Measurements from ENCODE around the gene ACER2.
"Not testable (repeated sequence)": the region's sequence is repeated elsewhere in the genome, so short reads cannot be mapped to it uniquely, and the experiment has no call there.

Gene ACER2

DNA sequence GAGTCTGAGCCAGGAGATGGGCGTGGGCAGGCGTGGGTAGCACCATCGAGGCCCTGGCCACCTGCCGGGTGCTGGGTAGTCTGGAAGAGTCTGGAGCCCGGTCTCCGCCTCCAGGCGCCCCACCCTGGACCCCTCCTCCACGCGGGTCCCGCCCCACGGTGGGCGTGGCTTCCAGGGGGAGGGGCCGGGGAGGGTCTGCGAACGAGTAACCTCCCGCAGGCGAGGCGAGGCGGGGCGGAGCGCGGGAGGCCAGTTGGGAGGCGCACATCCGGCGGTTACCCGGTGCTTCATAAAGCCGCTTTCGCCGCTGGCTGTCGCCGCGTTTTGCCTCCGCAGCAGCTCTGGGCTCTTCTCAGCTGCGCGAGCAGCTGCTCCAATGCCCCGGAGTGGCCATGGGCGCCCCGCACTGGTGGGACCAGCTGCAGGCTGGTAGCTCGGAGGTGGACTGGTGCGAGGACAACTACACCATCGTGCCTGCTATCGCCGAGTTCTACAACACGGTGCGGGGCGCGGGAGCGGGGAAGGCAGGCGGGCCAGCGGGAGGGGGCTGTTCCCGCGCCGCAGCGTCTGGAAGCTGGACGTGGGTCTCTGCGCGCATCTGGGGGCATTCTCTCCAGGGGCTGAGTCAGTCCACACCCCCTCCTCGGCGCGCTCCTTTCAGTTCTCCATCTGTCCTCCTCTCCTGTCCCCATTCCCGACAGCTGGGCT is at the start of gene ACER2:
Gene ACER2, plus strand, starts transcription at position 317 of the 708 bp plus-strand sequence. Its CDS starts 76 bp downstream, at position 393.
- DNase-seq = peak; percentile 91 to 97

GRCh38 chr9:19369107-19369506 is 39.7 kb upstream of the ACER2 start:
- DNase-seq = no peak

GRCh38 chr9:19371942-19372341 is 36.9 kb upstream of the ACER2 start:
- DNase-seq = no peak

- no peak for DNase-seq
Measured at GRCh38 chr9:19372567-19372966, 36.2 kb upstream of the ACER2 start.

DNA sequence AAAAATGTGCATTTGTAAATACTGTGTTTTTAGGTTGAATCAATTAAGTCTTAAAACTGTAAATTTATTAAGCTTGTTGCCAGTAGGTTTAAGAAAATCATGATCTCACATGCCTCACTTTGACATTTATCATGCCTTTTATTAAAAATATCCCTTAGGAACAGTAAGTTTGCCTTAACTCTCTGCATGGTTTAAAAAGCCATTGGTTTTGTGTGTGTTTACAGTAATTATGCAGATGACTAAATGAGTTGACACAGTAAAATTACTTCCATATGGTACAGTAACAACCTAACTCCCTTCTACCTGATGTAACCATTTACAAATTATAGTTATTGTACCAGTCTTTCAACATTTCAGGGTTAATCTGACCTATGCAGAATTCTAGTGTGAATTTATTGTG is 35.3 kb upstream of the ACER2 start:
- DNase-seq = no peak

- no peak for DNase-seq
Measured at GRCh38 chr9:19375538-19375937, 33.3 kb upstream of the ACER2 start.

DNA sequence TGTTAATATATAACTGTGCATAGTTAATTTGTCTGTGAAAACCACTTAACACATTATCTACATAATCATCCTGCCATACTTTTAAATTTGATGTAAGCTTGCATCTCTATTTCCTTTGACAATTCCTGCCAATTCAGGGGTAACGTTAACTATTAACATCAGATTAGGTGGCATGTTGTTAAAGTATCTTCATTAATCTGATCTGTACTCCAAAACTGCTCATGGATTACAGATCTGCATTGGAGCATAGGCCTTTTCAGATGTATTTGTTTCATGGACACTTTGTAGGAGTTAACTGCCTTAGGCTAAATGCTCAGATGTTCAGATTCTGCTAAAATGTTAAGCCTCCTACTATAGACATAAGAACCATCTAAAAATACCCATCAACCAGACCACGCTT is 31.9 kb upstream of the ACER2 start:
- DNase-seq = no peak

GRCh38 chr9:19378164-19378563 is 30.6 kb upstream of the ACER2 start:
- no peak for DNase-seq

DNA sequence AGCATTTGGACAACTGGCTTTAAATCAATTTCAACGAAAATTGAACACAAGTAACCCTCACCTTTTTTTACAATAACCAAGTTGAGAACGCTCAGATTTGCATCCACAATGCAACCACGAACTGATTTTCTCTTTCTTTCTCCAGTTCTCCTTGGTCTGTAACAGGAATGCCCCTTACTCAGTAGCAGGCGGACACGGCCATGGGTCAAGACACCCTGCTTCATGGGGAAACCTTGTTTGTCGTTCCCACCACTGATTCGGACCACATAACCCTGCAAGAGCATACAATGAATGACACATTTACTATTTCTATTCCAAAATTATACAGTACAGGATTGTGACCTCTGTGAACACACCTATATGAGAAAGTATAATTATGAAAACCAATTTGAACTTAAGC is 30.2 kb upstream of the ACER2 start:
- no peak for DNase-seq

DNA sequence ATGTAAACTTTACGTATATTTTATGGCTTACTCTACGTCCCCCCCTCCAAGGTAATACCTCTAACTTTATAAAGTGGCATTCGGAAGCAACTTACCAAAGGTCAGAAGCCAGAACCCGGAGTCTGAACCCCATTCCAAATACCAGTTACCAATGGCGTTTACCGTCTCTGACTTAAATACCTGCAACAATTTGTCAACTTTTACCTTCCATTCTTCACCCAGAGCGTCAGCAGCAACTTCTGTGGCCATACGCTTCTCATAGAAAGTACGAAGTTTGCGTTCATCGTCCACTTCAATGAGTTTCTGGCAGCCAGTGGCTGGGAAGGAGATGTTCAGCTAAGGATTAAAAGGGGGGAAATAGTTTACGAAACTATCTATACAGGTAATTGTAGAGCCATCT is 29.5 kb upstream of the ACER2 start:
- DNase-seq = peak in 1 of 2 donors; percentile 7

GRCh38 chr9:19379697-19380046 is 29.1 kb upstream of the ACER2 start:
- no peak for DNase-seq

- no peak for DNase-seq
Measured at GRCh38 chr9:19380826-19381075, 28.1 kb upstream of the ACER2 start.

DNA sequence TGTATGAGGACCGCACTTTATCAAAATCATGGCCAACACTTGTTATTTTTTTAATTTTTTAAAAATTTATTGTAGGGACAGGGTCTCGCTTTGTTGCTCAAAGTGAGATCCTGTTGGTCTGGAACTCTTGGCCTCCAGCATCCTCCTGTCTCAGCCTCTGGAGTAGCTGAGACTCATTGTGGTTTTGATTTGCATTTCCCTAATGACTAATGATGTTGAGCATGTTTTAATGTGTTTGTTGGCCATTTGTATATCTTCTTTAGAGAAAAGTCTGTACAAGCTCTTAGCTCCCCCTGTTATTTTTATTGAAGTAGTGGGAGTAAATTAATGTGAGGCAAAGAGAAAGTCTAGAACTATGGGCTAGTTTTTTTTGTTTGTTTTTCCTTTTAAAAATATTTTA is 27.2 kb upstream of the ACER2 start:
- no peak for DNase-seq

DNA sequence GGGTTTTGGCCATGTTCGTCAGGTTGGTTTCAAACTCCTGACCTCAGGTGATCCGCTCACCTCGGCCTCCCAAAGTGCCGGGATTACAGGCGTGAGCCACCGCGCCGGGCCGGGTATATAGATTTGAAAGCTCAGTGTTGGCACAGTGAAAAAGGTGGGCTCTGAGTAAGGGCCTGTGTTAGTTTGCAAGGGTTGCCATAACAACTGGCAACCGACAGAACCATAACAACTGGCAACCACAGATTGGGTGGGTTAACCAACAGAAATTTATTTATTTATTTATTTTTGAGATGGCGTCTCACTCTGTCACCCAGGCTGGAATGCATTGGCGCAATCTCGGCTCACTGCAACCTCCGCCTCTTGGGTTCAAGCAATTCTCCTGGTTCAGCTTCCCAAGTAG is 23.6 kb upstream of the ACER2 start:
- DNase-seq = not testable (repeated sequence)

- DNase-seq = no peak
Measured at GRCh38 chr9:19385786-19386501, 22.9 kb upstream of the ACER2 start.

- DNase-seq = no peak
Measured at GRCh38 chr9:19386502-19387044, 22.2 kb upstream of the ACER2 start.

DNA sequence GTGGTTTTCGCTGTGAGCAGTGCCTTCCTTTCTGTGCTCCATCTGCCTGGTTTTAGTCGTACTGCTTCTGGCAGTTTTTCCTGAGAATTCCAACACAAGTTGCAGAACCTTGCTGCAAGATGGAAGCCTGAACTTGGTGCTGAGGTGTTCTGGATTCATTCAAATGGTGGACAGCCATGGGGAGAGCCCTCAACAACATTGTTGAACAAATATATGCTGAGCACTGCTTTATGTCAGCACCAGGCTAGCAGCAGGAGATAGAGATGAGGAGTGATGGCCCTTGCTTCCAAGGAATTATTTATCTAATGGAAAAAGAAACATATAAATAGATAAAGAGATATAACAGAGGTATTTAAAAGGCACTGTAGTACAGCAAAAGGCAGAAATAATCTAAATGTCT is 21.5 kb upstream of the ACER2 start:
- DNase-seq = no peak

GRCh38 chr9:19389539-19389938 is 19.3 kb upstream of the ACER2 start:
- DNase-seq = not testable (repeated sequence)

- no peak for DNase-seq
Measured at GRCh38 chr9:19397845-19398244, 11.0 kb upstream of the ACER2 start.

DNA sequence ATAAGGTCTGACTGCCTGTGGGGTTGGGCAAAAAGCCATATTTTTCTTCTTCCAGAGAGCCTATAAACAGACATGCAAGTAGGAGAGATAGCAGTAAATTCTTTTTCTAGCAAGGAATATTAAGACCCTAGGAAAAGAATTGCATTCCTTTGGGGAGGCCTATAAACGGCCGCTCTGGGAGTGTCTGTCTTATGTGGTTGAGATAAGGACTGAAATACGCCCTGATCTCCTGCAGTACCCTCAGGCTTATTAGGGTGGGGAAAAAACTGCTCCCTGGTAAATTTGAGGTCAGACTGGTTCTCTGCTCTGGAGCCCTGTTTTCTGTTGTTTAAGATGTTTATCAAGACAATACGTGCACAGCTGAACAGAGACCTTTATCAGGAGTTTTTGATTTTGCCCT is 5.6 kb upstream of the ACER2 start:
- DNase-seq = not testable (repeated sequence)

- no peak for DNase-seq
Measured at GRCh38 chr9:19404283-19405075, 4.3 kb upstream of the ACER2 start.

DNA sequence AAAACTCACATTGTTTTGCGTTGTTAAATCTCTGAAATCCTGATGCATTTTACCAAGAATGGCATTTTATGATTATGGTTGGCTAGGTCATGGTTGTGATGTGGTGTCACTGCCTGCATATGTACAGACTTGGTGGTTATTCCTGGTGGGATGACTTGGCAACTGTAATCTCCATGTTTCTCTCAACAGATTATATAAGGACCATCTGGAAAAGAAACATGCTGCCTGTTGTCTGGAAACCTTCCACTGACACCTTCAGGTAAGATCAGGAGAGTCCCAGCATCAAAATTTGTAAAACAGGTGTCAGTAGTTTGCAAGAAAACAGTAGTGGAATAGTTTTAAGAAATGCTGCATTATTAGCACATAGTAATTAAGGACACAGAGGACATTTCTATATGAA is 3.0 kb upstream of the ACER2 start:
- no peak for DNase-seq

- no peak for DNase-seq
Measured at GRCh38 chr9:19408316-19408692, 505 bp upstream of the ACER2 start.

All from activated CD4-positive, alpha-beta T cell treated with anti-CD3 and anti-CD28 coated beads for 4 hours (primary cell).